GM18505 (cell line): ENCODE data around the gene SH3D19.
"Not testable (repeated sequence)": the region's sequence is repeated elsewhere in the genome, so short reads cannot be mapped to it uniquely, and the experiment has no call there.

Experiments
- ATAC-seq: cut with Tn5 transposase; IDR thresholded peaks from one replicate; pipeline ENCODE4 v1.9.1; 2021; ENCODE audit not compliant: unreplicated experiment
- POLR2A ChIP-seq: IDR thresholded peaks from 4 replicates; pipeline ENCODE4 v1.6.1; 2011; ENCODE audit warnings: borderline replicate concordance; ENCODE audit not compliant: insufficient read depth, insufficient read length; ENCODE audit errors: extremely low read depth

The SH3D19 gene

DNA sequence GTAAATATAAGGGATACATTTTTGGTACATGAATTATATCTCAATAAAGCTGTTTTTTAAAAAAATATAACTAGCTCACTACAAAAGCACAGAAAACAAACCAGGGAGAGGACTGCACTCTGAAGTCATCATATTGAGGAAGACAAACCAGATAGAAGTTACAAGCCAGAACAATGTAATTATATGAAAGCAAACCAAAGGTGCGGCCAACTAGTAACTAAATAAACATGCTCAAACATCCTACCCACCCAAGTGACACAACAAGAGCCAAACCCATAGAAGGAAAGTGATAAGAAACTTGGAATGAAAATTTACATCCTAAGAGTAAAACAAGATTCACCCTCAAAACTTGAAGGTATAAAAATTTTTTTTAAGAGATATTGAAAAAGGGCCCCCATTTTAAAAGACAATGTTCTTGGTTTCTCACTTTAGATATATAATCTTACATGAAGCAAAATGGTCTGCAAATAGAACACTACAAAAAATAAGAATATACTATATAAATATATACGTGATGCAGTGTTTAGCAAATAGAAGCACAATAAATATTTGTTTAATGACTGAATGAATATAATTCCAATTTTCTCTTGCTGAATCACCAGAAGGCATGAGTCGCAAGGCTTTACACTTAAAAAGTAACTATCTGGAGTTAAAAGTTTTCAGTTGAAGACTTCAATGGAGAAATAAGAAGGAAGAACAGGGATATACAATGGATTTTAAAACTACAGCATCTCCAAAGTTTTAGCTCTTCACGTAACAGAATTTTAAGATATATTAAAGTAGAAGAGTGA lies 4.0 kb upstream of the SH3D19 start:
- no peak for TF ChIP-seq POLR2A
- no peak for ATAC-seq

DNA sequence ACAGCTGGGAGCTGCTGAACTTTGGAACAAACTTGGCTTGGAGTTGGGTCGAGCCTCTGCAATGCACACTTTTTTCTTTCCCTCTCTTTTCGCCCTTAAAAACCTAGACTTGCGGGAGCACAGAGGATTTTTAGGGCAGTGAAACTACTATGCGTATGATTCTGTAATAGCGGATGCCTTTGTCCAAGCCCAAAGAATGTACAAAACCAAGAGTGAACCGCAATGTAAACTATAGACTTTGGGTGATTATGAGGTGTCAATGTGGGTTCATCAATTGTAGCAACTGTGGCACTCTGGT lies 493 bp upstream of the SH3D19 start:
- ATAC-seq, result no peak
- no peak for TF ChIP-seq POLR2A

DNA sequence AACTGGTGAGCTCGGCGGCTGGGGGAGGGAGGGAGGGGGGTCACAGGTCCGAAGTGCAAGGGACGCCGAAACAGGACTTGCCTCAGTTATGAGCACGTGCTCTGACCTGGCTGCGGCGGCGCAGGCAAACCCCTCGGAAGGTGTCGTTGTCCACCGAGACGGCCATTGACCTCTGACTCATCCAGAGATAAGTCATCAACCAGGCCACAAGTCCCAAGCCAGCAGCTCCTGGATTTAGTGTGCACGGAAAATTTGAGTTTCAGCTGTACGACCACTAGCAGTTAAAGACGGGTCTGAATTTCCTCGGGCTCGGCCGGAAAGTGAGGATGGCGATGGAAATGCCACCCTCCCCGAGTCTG lies 674 bp downstream of the SH3D19 start:
- no peak for ATAC-seq

DNA sequence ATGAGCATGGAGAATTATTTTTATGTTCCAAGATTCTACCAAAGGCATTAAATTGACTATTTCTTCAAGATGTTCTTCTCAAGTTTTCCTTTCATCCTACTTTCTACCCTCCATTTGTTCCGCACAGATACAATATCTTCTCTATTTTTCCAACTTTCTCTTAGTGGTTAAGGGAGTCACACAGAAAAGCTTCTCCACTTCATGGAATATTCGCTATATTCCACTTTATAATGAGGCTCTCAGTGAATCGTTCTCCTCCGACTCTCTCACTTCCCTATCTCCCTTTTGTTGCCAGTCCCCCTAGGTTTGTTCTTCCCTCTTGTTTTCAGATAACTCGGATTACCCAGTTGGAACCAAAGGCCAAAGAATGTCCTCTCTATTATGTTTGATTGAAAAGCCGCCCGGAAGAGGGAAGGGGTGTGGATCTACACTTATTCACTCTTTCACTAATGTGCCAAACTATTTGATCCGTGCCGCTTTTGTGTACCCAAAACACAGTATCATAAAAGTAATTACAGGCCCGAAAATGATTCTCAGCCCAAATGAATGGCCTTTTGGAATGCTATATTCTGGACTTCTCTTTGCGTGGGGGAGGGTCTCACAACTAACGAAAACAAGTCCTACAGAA lies 1.2 kb downstream of the SH3D19 start:
- ATAC-seq, result no peak

More for the DNA sequence above, 674 bp downstream of the SH3D19 start:
- no peak for TF ChIP-seq POLR2A

DNA sequence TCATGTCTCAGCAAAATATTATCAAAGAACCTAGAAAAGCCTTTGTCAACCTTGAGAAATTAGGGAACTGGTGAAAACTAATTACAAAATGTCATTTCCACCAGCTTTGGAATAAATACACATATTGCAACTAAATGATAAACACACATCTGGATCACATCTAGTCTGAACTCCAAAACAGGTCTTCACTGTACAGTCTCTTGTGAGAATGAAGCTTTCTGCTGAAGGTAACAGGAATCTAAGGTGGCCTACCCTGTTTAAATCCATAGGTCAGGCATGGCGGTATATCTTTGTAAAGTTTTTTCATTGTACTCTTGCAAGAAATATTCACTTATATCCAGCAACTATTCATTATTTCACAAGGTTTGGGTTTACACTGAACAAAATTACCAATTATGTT lies 1.7 kb downstream of the SH3D19 start:
- no peak for TF ChIP-seq POLR2A
- no peak for ATAC-seq

More for the DNA sequence above, 1.2 kb downstream of the SH3D19 start:
- no peak for TF ChIP-seq POLR2A

DNA sequence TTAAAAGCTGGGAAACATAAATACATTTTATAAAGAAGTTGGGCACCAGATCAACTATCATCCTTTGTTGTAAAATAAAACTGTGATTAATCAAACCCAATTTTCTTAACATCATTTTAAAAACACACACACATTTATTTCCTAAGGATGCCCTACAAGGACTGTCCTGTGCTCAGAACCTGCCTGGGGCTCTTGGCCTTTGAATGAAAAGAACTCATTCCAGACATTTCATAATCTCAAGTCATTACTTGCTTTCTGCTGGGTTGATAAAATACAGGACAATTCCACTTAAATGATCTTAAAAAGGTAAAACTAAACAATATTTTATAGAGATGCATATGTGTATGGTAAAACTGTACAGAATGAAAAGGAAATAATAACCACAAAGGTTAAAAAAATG lies 2.8 kb downstream of the SH3D19 start:
- no peak for ATAC-seq
- no peak for TF ChIP-seq POLR2A

DNA sequence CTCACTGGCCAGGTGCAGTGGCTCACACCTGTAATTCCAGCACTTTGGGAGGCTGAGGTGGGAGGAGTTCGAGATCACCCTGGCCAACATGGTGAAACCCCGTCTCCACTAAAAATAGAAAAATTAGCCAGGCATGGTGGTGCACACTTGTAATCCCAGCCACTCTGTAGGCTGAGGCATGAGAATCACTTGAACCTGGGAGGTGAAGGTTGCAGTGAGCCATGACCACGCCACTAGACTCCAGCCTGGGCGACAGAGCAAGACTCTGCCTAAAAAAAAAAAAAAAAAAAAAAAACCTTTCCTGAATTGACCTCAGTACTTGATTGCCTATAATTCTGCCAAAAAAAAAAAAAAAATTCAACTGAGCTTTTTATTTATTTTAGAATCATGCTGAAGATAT lies 3.2 kb downstream of the SH3D19 start:
- not testable (repeated sequence) for ATAC-seq

DNA sequence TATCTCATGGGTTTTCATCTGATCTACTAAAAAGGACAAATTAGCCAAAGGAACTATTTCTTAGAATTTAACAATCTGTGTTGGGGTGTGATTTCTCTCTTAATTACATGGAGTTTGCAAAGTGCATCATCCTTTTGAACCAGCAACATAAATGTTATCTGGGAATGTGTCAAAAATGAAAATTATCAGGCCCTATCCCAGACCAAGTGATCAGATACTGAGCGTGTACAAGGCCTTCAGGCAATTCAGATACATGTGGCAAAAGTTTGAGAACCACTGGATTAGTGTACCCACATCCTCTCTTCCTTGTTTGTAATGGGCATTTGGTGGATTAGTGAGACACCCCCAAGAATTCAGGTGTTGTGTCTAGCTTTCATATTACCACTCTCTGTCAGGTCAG lies 3.8 kb downstream of the SH3D19 start:
- no peak for ATAC-seq
- TF ChIP-seq POLR2A, result no peak

DNA sequence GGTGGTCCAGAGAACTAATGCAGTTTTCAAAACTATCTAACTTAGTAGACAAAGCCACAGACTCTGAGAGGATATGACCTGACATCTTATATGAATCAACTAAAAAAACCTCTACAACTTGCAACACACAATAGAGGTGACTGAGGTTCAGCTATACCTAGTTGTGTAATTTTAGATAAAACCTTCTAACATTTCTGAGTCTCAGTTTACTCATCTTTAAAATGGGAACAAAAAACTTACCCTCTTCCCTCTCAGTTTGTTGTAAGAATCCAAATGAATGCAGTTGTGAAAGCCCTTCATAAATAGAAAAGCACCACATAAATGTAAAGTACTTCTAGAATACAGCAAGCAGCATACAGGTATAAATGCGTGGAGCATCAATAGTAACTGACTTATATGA lies 5.9 kb downstream of the SH3D19 start:
- no peak for ATAC-seq
- no peak for TF ChIP-seq POLR2A

DNA sequence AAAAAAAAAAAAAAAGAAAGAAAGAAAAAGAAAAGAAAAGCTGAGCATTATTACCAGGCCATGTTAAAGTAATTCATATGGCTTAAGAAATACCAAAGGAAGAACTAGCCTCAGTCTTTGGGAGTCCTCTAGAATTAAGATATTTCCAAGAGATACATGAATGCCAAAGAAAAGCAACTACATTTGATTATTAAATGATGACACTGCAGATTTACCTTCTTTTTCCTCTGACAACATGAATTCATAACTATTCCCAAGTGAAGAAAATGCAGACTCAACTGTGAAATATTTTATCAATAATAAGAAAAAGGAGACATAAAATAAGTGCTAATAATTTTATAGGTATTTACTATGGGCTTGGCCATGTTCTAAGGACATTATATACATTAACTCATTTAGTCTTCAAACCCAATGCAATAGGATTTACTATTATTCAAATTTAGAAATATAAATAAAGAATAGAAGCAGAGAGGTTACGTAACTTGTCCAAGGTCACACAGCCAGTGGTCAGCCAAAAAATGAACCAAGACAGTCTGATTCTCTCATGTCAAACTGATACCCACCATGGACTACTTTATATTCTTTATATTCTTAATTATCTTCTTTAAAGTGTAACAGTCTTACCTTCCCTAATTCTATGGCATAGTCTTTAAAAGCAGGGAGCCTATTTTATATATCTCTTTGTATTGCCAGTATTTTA lies 6.9 kb downstream of the SH3D19 start:
- ATAC-seq, result no peak
- no peak for TF ChIP-seq POLR2A

DNA sequence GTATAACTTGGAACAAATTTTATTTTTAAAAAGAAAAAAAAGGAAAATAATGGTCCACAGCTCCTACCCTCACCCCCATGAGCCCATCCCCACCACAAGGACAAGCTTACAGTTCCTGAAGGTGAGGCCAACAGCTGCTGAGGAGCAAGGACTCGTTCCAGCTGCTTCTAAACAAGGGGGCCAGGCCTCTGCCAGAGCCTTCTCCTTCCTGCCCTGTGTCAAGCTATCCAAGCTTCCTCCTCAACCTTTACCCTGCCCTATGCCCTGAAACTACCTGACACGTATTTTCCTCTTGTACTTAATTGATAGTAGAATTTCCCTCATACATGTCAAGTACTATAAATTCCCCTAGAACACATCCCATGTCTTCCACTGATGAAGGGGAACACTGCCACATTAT lies 8.8 kb downstream of the SH3D19 start:
- TF ChIP-seq POLR2A, result no peak
- no peak for ATAC-seq

DNA sequence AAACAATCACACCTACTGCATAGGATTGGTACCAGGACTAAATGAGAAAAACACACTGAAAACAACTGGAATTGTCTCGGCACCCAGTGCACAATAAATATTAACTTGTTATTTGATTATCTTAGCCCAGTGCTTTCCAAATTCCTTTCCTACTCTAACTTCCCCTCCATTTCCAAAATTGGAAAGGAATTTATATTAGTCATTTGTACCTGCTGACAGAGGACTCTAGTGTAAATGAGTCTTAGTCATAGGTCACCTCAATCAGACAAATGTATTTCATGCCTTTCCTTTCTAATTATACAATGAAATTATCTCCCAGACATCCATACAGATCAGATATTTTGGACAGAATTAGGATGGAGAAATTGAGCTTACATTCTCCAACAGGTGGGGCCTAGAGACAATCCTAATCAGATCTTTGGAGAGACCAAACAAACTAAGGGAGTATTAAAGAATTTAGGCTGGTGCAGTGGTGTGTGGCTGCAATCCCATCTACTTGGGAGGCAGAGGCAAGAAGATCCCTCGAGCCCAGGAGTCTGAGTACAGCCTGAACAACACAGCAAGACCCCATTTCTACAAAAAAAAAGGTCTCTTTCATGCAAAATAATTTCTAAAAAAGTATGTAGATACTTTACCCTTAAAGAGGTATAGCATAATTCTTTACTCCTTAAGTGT lies 10.1 kb downstream of the SH3D19 start:
- no peak for TF ChIP-seq POLR2A
- ATAC-seq, result no peak

DNA sequence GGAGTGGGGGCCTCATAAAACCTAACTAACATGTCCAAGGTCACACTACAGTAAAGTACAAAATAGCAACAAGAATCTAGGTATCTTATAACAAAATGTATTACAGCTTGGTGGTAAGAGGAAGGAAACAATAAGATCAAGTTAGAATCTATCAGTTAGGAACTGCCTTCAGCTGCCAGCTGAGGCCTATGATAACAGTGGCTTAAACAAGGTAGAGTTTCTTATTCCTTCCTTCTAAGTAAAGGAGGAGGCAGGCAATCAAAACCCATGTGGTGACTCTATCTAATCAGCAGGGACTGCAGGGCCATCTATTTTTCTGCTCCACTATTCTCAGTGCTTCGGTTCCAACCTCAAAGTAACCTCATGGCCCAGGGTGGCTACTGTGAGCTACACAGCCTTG lies 10.9 kb downstream of the SH3D19 start:
- ATAC-seq, result no peak
- TF ChIP-seq POLR2A, result no peak

DNA sequence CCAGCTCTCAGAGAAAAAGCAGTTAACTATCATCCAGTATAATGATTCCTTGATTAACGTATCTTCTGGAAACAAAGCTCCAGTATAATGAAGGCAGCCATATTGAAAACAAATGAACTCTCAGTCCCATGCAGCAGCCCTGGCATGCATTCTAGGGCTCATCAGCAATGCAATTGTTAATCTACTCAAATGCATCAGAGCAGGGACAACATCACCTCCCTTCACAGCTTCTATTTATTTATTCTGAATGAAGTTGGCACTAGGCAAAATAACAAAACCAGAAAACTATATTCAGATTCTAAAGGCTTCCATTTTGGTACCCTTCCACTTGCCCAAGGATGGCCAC lies 11.4 kb downstream of the SH3D19 start:
- no peak for ATAC-seq
- TF ChIP-seq POLR2A, result no peak
